Uterus (tissue), 2 donors: ENCODE measurements around the gene PPP2R2B.

Source experiments
- CTCF ChIP-seq, 4 experiments: fragments of 200-600 bp in 2 of 4; fragments of 450-650 bp in 2 of 4; sonication (generic) in 2 of 4; IDR thresholded peaks; one replicate each; pipeline ENCODE4 v1.5.1; 2016 to 2019; ENCODE audit warnings: antibody characterized with exemption in 4 of 4, mild to moderate bottlenecking in 2 of 4, moderate library complexity in 1 of 4
- POLR2A ChIP-seq, 2 donors: fragments of 450-650 bp; IDR thresholded peaks; one replicate each; pipeline ENCODE4 v1.6.1; 2016; ENCODE audit warnings: antibody characterized with exemption in 2 of 2, mild to moderate bottlenecking in 1 of 2, moderate library complexity in 1 of 2

GRCh38 chr5:146778795-146779194 is 99.8 kb downstream of the PPP2R2B start:
- TF ChIP-seq CTCF (IDR thresholded peaks at IDR 0.05): no peak
- no peak for TF ChIP-seq POLR2A (IDR thresholded peaks at IDR 0.05)
